Mucosa of gallbladder (tissue), 1 donor: ENCODE data around the gene HHLA2. TPM values are rescaled to one million over a fixed set of nuclear protein-coding genes. Genes with fewer than 3 reads are reported as not detected.
"Not testable (repeated sequence)": the region's sequence is repeated elsewhere in the genome, so short reads cannot be mapped to it uniquely, and the experiment has no call there.

ENCODE experiments used
- DNase-seq: peaks from one replicate; pipeline ENCODE4 v3.0.0-alpha.2; 2020; ENCODE audit warnings: low spot score
- total RNA-seq: library from RNA; stranded (reverse); gene quantifications from one replicate; pipeline ENCODE4 v1.2.1, GENCODE V29; 2021
- donor health status: DM: no; HTN: no; CAD: no.

HHLA2 gene
- total RNA-seq, 1 donor from 2014 or later = 69.1 TPM

GRCh38 chr3:108342837-108343486 is 46.6 kb downstream of the HHLA2 start:
- DNase-seq = no peak

GRCh38 chr3:108343491-108343890 is 47.1 kb downstream of the HHLA2 start:
- no peak for DNase-seq

GRCh38 chr3:108345492-108346205 is 49.3 kb downstream of the HHLA2 start:
- no peak for DNase-seq

- DNase-seq = no peak
Observed at GRCh38 chr3:108346301-108347227, 50.2 kb downstream of the HHLA2 start.

- DNase-seq = no peak
Observed at GRCh38 chr3:108352176-108352575, 55.8 kb downstream of the HHLA2 start.

GRCh38 chr3:108354562-108354961 is 58.2 kb downstream of the HHLA2 start:
- no peak for DNase-seq

GRCh38 chr3:108357042-108357441 is 60.7 kb downstream of the HHLA2 start:
- no peak for DNase-seq

GRCh38 chr3:108359011-108359410 is 62.7 kb downstream of the HHLA2 start:
- no peak for DNase-seq

- no peak for DNase-seq
Observed at GRCh38 chr3:108376026-108376425, 79.7 kb downstream of the HHLA2 start.

- no peak for DNase-seq
Observed at GRCh38 chr3:108377384-108377783, 81.0 kb downstream of the HHLA2 start.

- no peak for DNase-seq
Observed at GRCh38 chr3:108378153-108378951, 82.0 kb downstream of the HHLA2 start.

- not testable (repeated sequence) for DNase-seq
Observed at GRCh38 chr3:108378952-108379342, 82.6 kb downstream of the HHLA2 start.

GRCh38 chr3:108380128-108380795 is 83.9 kb downstream of the HHLA2 start:
- DNase-seq = no peak

- DNase-seq = no peak
Observed at GRCh38 chr3:108381529-108382140, 85.3 kb downstream of the HHLA2 start.

- DNase-seq = no peak
Observed at GRCh38 chr3:108383306-108383705, 87.0 kb downstream of the HHLA2 start.

GRCh38 chr3:108387063-108387462 is 90.7 kb downstream of the HHLA2 start:
- no peak for DNase-seq

- DNase-seq = no peak
Observed at GRCh38 chr3:108388136-108389132, 92.1 kb downstream of the HHLA2 start.

GRCh38 chr3:108389372-108389771 is 93.0 kb downstream of the HHLA2 start:
- no peak for DNase-seq

- no peak for DNase-seq
Observed at GRCh38 chr3:108391917-108392593, 95.7 kb downstream of the HHLA2 start.
